HEK293T (cell line): ENCODE measurements around the gene GRIK4.

ENCODE experiments used
- CTCF ChIA-PET: fragments of 350-600 bp; formaldehyde crosslinking; extraction: SDS; loops from one replicate; lab custom pipeline; 2021; ENCODE audit warnings: antibody characterized with exemption, inconsistent platforms; lab: Yijun Ruan, JAX
- POLR2A ChIA-PET: fragments of 350-600 bp; formaldehyde crosslinking; extraction: SDS; loops from one replicate; lab custom pipeline; 2020; ENCODE audit warnings: antibody characterized with exemption, inconsistent platforms; lab: Yijun Ruan, JAX
- DNase-seq: peaks from one replicate; pipeline ENCODE4 v3.0.0; 2012; ENCODE audit warnings: mixed read lengths; ENCODE audit errors: extremely low spot score
- ARNT ChIP-seq: fragments of 450-650 bp; IDR thresholded peaks from 2 replicates; pipeline ENCODE4 v1.6.1; 2017; ENCODE audit warnings: mild to moderate bottlenecking
- BHLHE40 ChIP-seq: fragments of 450-650 bp; IDR thresholded peaks from 2 replicates; pipeline ENCODE4 v1.6.1; 2016; ENCODE audit warnings: mild to moderate bottlenecking, moderate library complexity, borderline replicate concordance
- CTBP1 ChIP-seq: fragments of 450-650 bp; IDR thresholded peaks from 2 replicates; pipeline ENCODE4 v1.6.1; 2016; ENCODE audit warnings: borderline replicate concordance
- ELF4 ChIP-seq: fragments of 450-650 bp; IDR thresholded peaks from 2 replicates; pipeline ENCODE4 v1.6.1; 2017; ENCODE audit warnings: antibody characterized with exemption
- FOXA1 ChIP-seq: fragments of 450-650 bp; IDR thresholded peaks from 2 replicates; pipeline ENCODE4 v1.6.1; 2016; ENCODE audit warnings: mild to moderate bottlenecking
- FOXK2 ChIP-seq: fragments of 450-650 bp; IDR thresholded peaks from 2 replicates; pipeline ENCODE4 v1.6.1; 2016; ENCODE audit warnings: mild to moderate bottlenecking
- FOXM1 ChIP-seq: fragments of 450-650 bp; IDR thresholded peaks from 2 replicates; pipeline ENCODE4 v1.6.1; 2017; ENCODE audit warnings: mild to moderate bottlenecking, borderline replicate concordance
- HDGF ChIP-seq: fragments of 450-650 bp; IDR thresholded peaks from 2 replicates; pipeline ENCODE4 v1.6.1; 2017; ENCODE audit warnings: antibody characterized with exemption, borderline replicate concordance
- L3MBTL2 ChIP-seq: fragments of 450-650 bp; conservative IDR thresholded peaks from 2 replicates; pipeline ENCODE4 v1.6.1; 2016; ENCODE audit warnings: mild to moderate bottlenecking
- LEF1 ChIP-seq: fragments of 450-650 bp; IDR thresholded peaks from 2 replicates; pipeline ENCODE4 v1.6.1; 2017; ENCODE audit warnings: mild to moderate bottlenecking, borderline replicate concordance
- NFRKB ChIP-seq: fragments of 450-650 bp; IDR thresholded peaks from 2 replicates; pipeline ENCODE4 v1.6.1; 2016; ENCODE audit warnings: mild to moderate bottlenecking, moderate library complexity
- SP1 ChIP-seq: fragments of 450-650 bp; IDR thresholded peaks from 2 replicates; pipeline ENCODE4 v1.6.1; 2017
- SUZ12 ChIP-seq: fragments of 450-650 bp; IDR thresholded peaks from 2 replicates; pipeline ENCODE4 v1.6.1; 2016; ENCODE audit warnings: mild to moderate bottlenecking
- TARDBP ChIP-seq: fragments of 450-650 bp; IDR thresholded peaks from 2 replicates; pipeline ENCODE4 v1.6.1; 2016
- ZNF384 ChIP-seq: fragments of 450-650 bp; IDR thresholded peaks from 2 replicates; pipeline ENCODE4 v1.6.1; 2016
- TF ChIP-seq, protein P1 (sequence below): fragments of 450-650 bp; IDR thresholded peaks from 2 replicates; pipeline ENCODE4 v1.6.1; 2016

Gene GRIK4

GRCh38 chr11:120696597-120697218 lies 185.2 kb downstream of the GRIK4 start:
- TF ChIP-seq, protein P1, sequence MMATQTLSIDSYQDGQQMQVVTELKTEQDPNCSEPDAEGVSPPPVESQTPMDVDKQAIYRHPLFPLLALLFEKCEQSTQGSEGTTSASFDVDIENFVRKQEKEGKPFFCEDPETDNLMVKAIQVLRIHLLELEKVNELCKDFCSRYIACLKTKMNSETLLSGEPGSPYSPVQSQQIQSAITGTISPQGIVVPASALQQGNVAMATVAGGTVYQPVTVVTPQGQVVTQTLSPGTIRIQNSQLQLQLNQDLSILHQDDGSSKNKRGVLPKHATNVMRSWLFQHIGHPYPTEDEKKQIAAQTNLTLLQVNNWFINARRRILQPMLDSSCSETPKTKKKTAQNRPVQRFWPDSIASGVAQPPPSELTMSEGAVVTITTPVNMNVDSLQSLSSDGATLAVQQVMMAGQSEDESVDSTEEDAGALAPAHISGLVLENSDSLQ, result no peak
- TF ChIP-seq FOXM1 (no peak), SUZ12 (no peak), FOXA1 (no peak)
- no peak for DNase-seq
- ChIA-PET POLR2A (no interaction called here), CTCF (interaction anchor here (0.7 to 3.8 kb wide), 4 partner anchors 12 to 254 kb away, joined by 3 to 18 read pairs (median 6); partner anchors contain the start of gene GRIK4)

DNA sequence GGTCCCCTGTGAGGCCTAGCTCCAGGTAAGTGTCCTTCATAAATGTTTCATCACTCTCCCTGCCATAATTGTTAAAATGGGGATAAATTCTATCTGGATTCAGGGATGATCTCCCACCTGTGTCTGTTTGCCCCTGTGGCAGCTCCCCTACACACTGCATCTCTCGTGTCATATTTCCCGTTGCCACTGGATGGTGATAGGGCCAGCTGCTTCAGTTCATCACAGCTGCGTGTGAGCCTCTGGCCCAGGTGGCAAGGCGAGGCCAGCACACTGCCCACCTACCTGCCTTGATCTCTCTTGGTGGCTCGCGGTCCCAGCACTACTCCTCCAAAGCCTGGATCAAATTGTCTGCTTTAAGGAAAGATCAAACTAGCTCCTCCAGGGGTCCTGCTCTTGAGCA lies 187.4 kb downstream of the GRIK4 start:
- POLR2A ChIA-PET, result no interaction called here
- CTCF ChIA-PET, result interaction anchor here (1.0 kb wide), 1 partner anchor 14 kb away, joined by 4 read pairs; no protein-coding TSS in a partner anchor
- no peak for TF ChIP-seq HDGF
- TF ChIP-seq TARDBP, result no peak
- no peak for TF ChIP-seq L3MBTL2
- no peak for TF ChIP-seq BHLHE40
- no peak for TF ChIP-seq LEF1
- TF ChIP-seq SUZ12, result no peak
- no peak for TF ChIP-seq ARNT
- no peak for TF ChIP-seq ELF4
- no peak for TF ChIP-seq FOXA1
- no peak for TF ChIP-seq ZNF384
- no peak for TF ChIP-seq CTBP1
- TF ChIP-seq FOXM1, result no peak
- TF ChIP-seq FOXK2, result no peak
- TF ChIP-seq SP1, result no peak
- TF ChIP-seq, protein P1, result no peak
- no peak for TF ChIP-seq NFRKB
- no peak for DNase-seq

- ChIA-PET POLR2A (no interaction called here), CTCF (no interaction called here)
- no peak for DNase-seq
These were observed 191.1 kb downstream of the GRIK4 start for GRCh38 chr11:120702656-120703055.

GRCh38 chr11:120703358-120704152 lies 192.0 kb downstream of the GRIK4 start:
- TF ChIP-seq ELF4 (no peak), ZNF384 (no peak), LEF1 (no peak), BHLHE40 (no peak), CTBP1 (no peak)
- DNase-seq, result no peak
- CTCF ChIA-PET, result no interaction called here

More at GRCh38 chr11:120702656-120703055, 191.1 kb downstream of the GRIK4 start:
- TF ChIP-seq FOXK2 (no peak), FOXA1 (no peak), CTBP1 (no peak), ARNT (no peak), ZNF384 (no peak), ELF4 (no peak), SP1 (no peak), LEF1 (no peak), HDGF (no peak), FOXM1 (no peak), L3MBTL2 (no peak), BHLHE40 (no peak), TARDBP (no peak), SUZ12 (no peak), NFRKB (no peak)
- TF ChIP-seq, protein P1, result no peak

GRCh38 chr11:120704256-120704750 lies 192.8 kb downstream of the GRIK4 start:
- ChIA-PET CTCF (no interaction called here), POLR2A (no interaction called here)
- no peak for DNase-seq
- TF ChIP-seq TARDBP, result no peak
- no peak for TF ChIP-seq NFRKB
- no peak for TF ChIP-seq L3MBTL2
- TF ChIP-seq ELF4, result no peak
- TF ChIP-seq, protein P1, result no peak
- TF ChIP-seq SP1, result no peak

More at GRCh38 chr11:120703358-120704152, 192.0 kb downstream of the GRIK4 start:
- POLR2A ChIA-PET, result no interaction called here
